Measurements from ENCODE around the gene RPS8.

- TF ChIP-seq CTCF (IDR thresholded peaks at IDR 0.05; ENCODE audit: low read depth, low read length) (no peak), POLR2A (IDR thresholded peaks at IDR 0.05; ENCODE audit: extremely low read depth, insufficient read length) (peak; percentile 94), MYC (IDR thresholded peaks at IDR 0.05; ENCODE audit: low read depth, low read length) (peak; percentile 77; the same call in 1 of the 2 replicates)
Measured at GRCh38 chr1:44739307-44740178, 35.8 kb upstream of the RPS8 start, which contains the start of gene KIF2C.
